EH (cell line): ENCODE data around the gene MAD1L1.

Experiments used
- DNase-seq: peaks from one replicate; pipeline ENCODE4 v3.0.0-alpha.2; 2015; ENCODE audit warnings: low read depth

The MAD1L1 gene

GRCh38 chr7:1969459-1970284 lies 263.1 kb downstream of the MAD1L1 start:
- no peak for DNase-seq

GRCh38 chr7:1968397-1969111 lies 264.2 kb downstream of the MAD1L1 start:
- no peak for DNase-seq

- DNase-seq, result no peak
Observed at GRCh38 chr7:1967512-1968396, 265.0 kb downstream of the MAD1L1 start.

GRCh38 chr7:1966631-1967200 lies 266.0 kb downstream of the MAD1L1 start:
- no peak for DNase-seq

- no peak for DNase-seq
Observed at GRCh38 chr7:1965579-1966294, 267.0 kb downstream of the MAD1L1 start.

- no peak for DNase-seq
Observed at GRCh38 chr7:1964913-1965578, 267.7 kb downstream of the MAD1L1 start.

GRCh38 chr7:1964211-1964912 lies 268.4 kb downstream of the MAD1L1 start:
- no peak for DNase-seq

GRCh38 chr7:1963575-1963974 lies 269.2 kb downstream of the MAD1L1 start:
- no peak for DNase-seq

- DNase-seq, result peak; percentile 94
Observed at GRCh38 chr7:1961701-1962276, 271.0 kb downstream of the MAD1L1 start.

- DNase-seq, result no peak
Observed at GRCh38 chr7:1959305-1959704, 273.4 kb downstream of the MAD1L1 start.

- DNase-seq, result no peak
Observed at GRCh38 chr7:1957471-1958225, 275.1 kb downstream of the MAD1L1 start.

GRCh38 chr7:1956611-1957470 lies 275.9 kb downstream of the MAD1L1 start:
- DNase-seq, result no peak

GRCh38 chr7:1956141-1956540 lies 276.6 kb downstream of the MAD1L1 start:
- DNase-seq, result no peak

GRCh38 chr7:1954366-1955004 lies 278.3 kb downstream of the MAD1L1 start:
- no peak for DNase-seq

- no peak for DNase-seq
Observed at GRCh38 chr7:1953199-1954190, 279.2 kb downstream of the MAD1L1 start.

GRCh38 chr7:1952781-1953180 lies 280.0 kb downstream of the MAD1L1 start:
- no peak for DNase-seq
